ENCODE measurements around the gene HCFC2. TPM values are rescaled to one million over a fixed set of nuclear protein-coding genes. Genes with fewer than 3 reads are reported as not detected.
A peak's percentile ranks its signal among the peaks of the same experiment; 100 is the strongest.

HCFC2 gene
- total RNA-seq, 2 experiments from 2014 or later = 8.3 to 8.6 TPM

DNA sequence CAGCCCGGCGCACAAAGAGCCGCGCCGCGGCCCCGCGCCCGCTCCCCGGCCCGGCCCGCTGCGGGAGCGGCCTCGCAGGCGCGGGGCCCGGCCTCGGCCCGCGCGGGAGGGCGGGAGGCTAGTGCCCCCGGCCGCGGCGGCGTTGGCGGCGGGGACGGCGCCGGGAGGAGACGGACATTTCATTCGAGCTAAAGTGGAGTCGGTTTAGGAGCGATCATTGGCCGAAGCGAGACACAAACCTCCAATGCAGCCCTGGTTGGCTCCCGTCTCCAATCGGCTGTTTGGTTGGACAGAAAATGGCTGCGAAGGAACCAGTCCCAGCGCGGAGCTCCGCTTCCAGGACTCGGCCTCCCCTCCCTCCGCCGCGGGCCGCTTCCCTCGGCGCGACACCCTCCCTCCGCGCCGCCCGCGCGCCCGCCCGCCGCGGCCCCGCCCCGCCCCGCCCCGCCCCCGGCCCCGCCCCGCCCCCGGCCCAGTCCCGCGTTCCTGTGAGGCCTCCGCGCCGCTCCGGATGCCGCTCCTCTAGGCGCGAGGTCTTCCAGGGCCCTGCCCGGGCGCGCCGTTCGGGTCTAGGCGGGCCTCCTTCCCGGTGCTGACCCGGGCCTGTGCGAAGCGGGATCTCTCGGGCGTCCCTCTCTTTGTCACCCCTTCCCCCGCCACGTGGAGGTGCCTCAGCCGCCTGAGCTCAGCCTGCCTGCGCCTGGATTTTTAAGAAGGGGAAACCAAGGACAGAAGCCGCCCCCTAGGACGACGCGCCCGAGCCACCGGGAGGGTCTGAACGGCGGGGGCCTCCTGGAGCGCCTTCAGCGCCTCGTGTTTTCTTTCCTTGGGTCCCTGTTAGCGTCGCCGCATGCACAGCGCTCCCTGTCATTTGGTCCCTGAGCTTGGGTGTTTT is 73.8 kb downstream of the HCFC2 start, which contains the start of gene NFYB:
NFYB (minus strand) TSS at position 309 of the 895 bp plus-strand sequence. CDS start 2,757 bp downstream, outside the sequence.
- DNase-seq (peak; percentile 93), ATAC-seq (peak; percentile 98)
- Mint-ChIP-seq H3K9me3 (no peaks in the 10 kb centered on the region), H3K4me3 (peak within 1 kb of the TSS; percentile 81), H3K36me3 (ENCODE audit: low read depth) (no peaks in the 10 kb centered on the region), H3K4me1 (ENCODE audit: low read depth) (peaks cover 18% of the 10 kb centered on the region), H3K27me3 (no peaks in the 10 kb centered on the region), H3K27ac (peak within 1 kb of the TSS; percentile 92)
- intact Hi-C loops (cut with micrococcal nuclease) = no loop called here
- ChIA-PET CTCF (interaction anchor here (0.7 to 2.5 kb wide), 5 partner anchors 12 to 80 kb away, joined by 3 to 8 read pairs (median 6); no protein-coding TSS in a partner anchor), POLR2A (interaction anchor here (0.5 to 3.3 kb wide), 19 partner anchors 10 to 237 kb away, joined by 3 to 32 read pairs (median 4); partner anchors contain the start of gene TDG)
- TF ChIP-seq, protein P1, sequence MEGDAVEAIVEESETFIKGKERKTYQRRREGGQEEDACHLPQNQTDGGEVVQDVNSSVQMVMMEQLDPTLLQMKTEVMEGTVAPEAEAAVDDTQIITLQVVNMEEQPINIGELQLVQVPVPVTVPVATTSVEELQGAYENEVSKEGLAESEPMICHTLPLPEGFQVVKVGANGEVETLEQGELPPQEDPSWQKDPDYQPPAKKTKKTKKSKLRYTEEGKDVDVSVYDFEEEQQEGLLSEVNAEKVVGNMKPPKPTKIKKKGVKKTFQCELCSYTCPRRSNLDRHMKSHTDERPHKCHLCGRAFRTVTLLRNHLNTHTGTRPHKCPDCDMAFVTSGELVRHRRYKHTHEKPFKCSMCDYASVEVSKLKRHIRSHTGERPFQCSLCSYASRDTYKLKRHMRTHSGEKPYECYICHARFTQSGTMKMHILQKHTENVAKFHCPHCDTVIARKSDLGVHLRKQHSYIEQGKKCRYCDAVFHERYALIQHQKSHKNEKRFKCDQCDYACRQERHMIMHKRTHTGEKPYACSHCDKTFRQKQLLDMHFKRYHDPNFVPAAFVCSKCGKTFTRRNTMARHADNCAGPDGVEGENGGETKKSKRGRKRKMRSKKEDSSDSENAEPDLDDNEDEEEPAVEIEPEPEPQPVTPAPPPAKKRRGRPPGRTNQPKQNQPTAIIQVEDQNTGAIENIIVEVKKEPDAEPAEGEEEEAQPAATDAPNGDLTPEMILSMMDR (IDR thresholded peaks at IDR 0.05) = no peak

DNA sequence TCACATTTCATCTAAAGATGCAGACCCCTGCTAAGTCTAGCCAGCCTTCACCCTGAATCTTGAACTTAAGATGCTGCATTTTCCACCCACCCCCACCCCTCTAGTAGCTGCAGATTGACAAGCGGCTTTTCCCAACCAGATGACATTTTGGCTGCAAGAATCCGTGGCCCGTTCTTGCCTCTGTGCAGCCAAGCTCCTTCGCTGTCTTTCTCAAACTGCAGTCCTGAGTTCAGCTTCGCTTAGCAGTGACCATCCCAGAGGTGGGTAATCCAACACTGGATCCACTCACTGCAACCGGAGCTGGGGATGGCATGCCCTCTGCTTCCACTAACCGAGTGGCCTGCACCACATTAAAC is 74.4 kb downstream of the HCFC2 start:
- no peak for DNase-seq
- Mint-ChIP-seq H3K9me3 (no peaks in the 10 kb centered on the region), H3K27ac (no peak overlapping the region), H3K4me1 (ENCODE audit: low read depth) (peaks cover 18% of the 10 kb centered on the region), H3K36me3 (ENCODE audit: low read depth) (no peaks in the 10 kb centered on the region), H3K4me3 (peak overlapping the region; percentile 49), H3K27me3 (peaks cover 1% of the 10 kb centered on the region)
- ChIA-PET POLR2A (interaction anchor here (0.6 to 3.3 kb wide), 10 partner anchors 9 to 238 kb away, joined by 3 to 32 read pairs (median 4); partner anchors contain the start of gene TDG), CTCF (interaction anchor here (1.2 to 2.5 kb wide), 2 partner anchors 71 to 80 kb away, joined by 4 to 8 read pairs; no protein-coding TSS in a partner anchor)
- intact Hi-C loops (cut with micrococcal nuclease) = no loop called here
- TF ChIP-seq, protein P1 (IDR thresholded peaks at IDR 0.05) = no peak
- ATAC-seq = no peak

DNA sequence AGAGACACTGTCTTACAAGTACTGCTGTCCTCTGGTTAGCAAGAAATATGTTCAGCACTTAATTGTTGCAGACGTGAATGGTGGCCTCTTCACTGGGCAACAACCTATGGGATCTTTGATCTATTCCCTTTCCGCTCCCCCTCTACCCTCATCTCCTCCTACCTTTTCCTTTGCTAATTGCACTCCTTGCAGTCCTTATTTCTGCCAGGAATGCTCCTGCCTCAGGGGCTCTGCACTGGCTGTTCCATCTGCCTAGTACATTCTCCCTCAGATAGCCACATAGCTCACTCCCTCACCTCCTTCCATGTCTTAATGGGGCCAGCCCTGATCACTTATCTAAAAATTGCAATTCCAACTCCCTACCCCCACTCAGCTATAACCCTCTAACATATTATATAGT is 78.2 kb downstream of the HCFC2 start:
- Mint-ChIP-seq H3K4me1 (ENCODE audit: low read depth) (peaks cover 4% of the 10 kb centered on the region), H3K36me3 (ENCODE audit: low read depth) (no peaks in the 10 kb centered on the region), H3K27ac (no peak overlapping the region), H3K4me3 (no peak overlapping the region), H3K9me3 (peaks cover 9% of the 10 kb centered on the region), H3K27me3 (peaks cover 6% of the 10 kb centered on the region)
- CTCF ChIA-PET = no interaction called here
- ATAC-seq (no peak), DNase-seq (no peak)
- TF ChIP-seq, protein P1 (IDR thresholded peaks at IDR 0.05) = no peak
- intact Hi-C loops (cut with micrococcal nuclease) = no loop called here
- POLR2A ChIA-PET = no interaction called here

DNA sequence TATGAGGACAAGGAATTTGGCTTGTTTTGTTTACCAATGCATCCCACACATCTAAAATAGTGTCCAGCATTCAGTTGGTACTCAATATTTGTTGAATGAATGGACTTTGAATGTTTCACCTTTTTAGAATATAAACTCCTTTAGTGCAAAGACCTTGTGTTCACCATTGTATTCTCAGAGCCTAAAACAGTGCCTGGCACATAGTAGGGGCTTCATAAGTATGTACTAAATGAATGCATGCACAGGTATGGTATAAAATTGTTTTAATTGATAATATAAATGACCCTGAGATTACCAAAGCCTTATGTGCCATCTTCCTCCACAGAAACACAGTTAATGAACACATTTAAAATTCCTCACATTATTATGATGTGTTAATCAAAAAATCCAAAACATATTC is 78.7 kb downstream of the HCFC2 start:
- peaks cover 4% of the 10 kb centered on the region for H3K4me1 Mint-ChIP-seq (ENCODE audit: low read depth)
- DNase-seq = no peak
- no peak overlapping the region for H3K27ac Mint-ChIP-seq
- H3K9me3 Mint-ChIP-seq = peaks cover 9% of the 10 kb centered on the region
- peaks cover 6% of the 10 kb centered on the region for H3K27me3 Mint-ChIP-seq
- ChIA-PET CTCF (interaction anchor here (1.4 kb wide), 1 partner anchor 34 kb away, joined by 6 read pairs; no protein-coding TSS in a partner anchor), POLR2A (no interaction called here)
- TF ChIP-seq, protein P1 (IDR thresholded peaks at IDR 0.05) = no peak
- H3K4me3 Mint-ChIP-seq = no peak overlapping the region
- ATAC-seq = no peak
- intact Hi-C loops (cut with micrococcal nuclease) = no loop called here
- no peaks in the 10 kb centered on the region for H3K36me3 Mint-ChIP-seq (ENCODE audit: low read depth)

DNA sequence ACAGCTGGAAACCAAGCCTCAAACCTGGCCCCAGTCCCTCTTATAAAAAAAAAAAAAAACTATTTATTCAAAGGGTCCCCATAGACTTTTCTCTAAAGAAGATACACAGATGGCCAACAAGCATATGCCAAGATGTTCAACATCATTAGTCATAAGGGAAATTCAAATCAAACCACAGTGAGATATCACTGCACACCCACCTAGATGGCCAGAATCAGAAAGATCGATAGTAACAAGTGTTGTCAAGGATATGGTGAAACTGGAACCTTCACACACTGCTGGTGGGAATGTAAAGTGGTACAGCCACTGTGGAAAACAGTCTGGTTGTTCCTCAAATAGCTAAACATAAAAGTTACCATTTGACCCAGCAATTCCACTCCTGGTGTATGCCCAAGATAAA is 79.6 kb downstream of the HCFC2 start:
- TF ChIP-seq, protein P1 (IDR thresholded peaks at IDR 0.05) = no peak
- peaks cover 9% of the 10 kb centered on the region for H3K9me3 Mint-ChIP-seq
- H3K4me3 Mint-ChIP-seq = no peak overlapping the region
- no peaks in the 10 kb centered on the region for H3K4me1 Mint-ChIP-seq (ENCODE audit: low read depth)
- intact Hi-C loops (cut with micrococcal nuclease) = no loop called here
- POLR2A ChIA-PET = no interaction called here
- CTCF ChIA-PET = interaction anchor here (1.4 kb wide), 1 partner anchor 35 kb away, joined by 6 read pairs; no protein-coding TSS in a partner anchor
- peak; percentile 45 for ATAC-seq
- no peak overlapping the region for H3K27ac Mint-ChIP-seq
- peaks cover 6% of the 10 kb centered on the region for H3K27me3 Mint-ChIP-seq
- no peak for DNase-seq
- no peaks in the 10 kb centered on the region for H3K36me3 Mint-ChIP-seq (ENCODE audit: low read depth)
